Fibroblast of upper back skin (primary cell): ENCODE data around the gene IAH1.

ENCODE experiments used
- DNase-seq: peaks from one replicate; pipeline ENCODE4 v3.0.0-alpha.2; 2013

Gene IAH1

GRCh38 chr2:9474361-9475057 lies at the start of gene IAH1:
Gene IAH1, plus strand, starts transcription at chr2:9474551. Its CDS starts 16 bp downstream, at chr2:9474567.
- peak; percentile 31 for DNase-seq

- peak; percentile 14 for DNase-seq
Measured at GRCh38 chr2:9428965-9429577, 45.3 kb upstream of the IAH1 start.

- DNase-seq = peak; percentile 28
Measured at GRCh38 chr2:9430316-9431293, 43.7 kb upstream of the IAH1 start.

DNA sequence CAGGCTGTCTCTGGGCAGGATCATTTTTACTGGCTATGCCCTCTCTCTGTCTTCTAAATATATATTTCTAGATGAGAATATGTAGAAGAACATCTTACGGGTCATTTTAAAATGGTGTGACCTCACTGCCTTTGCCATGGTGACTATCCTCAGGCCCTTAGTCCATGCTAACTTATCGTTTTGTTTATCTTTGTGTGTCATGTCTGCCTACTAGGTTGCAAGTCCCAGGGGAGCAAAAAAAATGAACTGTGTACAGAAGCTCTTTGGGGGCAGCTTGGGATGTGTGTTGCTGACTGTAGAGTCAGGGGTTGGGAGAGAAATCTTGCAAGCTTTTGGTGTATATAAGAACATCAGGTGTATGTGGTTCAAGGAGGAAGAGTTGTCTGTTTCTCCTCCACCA lies 39.9 kb upstream of the IAH1 start:
- DNase-seq = no peak

DNA sequence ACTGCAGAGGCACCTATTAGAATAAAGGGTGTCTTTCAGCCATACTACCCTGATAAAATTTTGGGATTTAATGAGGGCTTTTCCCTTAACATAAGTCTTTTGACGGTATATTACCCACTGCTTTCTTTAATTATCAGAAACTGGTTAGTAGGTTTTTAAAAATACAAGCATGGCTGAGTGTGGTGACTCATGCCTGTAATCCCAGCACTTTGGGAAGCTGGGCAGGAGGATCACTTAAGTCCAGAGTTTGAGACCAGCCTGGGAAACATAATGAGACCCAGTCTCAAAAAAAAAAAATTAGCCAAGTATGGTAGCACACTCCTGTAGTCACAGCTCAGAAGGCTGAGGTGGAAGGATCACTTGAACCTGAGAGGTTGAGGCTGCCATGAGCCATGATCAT lies 34.8 kb upstream of the IAH1 start:
- DNase-seq = peak; percentile 16

DNA sequence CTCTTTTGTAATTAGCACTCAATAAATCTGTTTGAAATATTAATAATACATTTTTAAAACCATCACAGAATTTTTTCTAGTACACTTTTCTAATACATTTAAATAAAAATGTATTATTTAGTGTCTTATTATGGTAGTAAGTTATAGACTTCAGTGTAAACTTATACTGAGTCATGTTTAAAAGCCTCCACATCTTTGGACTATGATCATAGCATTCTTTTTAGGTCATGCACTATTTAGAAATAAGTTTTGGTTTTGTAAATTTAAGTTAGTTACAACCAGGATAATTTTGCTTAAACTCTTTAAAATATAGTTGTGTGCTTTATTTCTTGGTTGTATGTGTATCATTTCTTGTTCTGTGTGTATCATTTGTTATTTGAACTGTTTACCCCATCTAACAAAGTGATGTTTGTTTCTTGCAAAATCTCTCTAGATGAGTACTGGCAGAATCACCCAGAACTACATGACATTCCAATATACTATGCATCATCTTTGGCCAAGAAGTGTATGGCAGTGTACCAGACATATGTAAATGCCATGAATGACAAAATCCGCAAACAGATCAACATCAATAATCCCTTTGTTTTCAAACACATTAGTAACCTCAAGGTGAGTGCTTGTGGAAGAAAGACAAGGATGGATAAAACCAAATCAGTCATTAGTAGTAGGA lies 34.2 kb upstream of the IAH1 start:
- DNase-seq = peak; percentile 51

GRCh38 chr2:9441556-9441955 lies 32.8 kb upstream of the IAH1 start:
- no peak for DNase-seq

DNA sequence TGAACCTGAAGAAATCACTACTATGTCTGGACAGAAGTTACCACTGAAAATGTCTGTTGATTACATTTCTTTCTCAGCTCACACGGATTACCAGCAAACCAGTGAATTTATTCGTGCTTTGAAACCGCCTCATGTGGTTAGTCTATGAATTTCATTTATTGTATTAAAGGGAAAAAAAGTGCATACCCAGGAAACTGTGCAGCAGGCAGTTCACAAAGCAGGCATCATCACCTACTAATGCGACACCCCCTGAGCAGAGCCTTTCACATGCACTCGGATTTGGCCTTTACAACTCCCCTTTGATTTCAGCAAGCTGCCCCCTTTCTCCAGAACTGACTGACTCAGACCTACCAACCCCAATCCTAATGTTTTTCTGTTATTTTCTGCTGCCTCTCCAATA lies 30.8 kb upstream of the IAH1 start:
- no peak for DNase-seq

- DNase-seq = no peak
Measured at GRCh38 chr2:9445089-9445488, 29.3 kb upstream of the IAH1 start.

- no peak for DNase-seq
Measured at GRCh38 chr2:9451231-9451630, 23.1 kb upstream of the IAH1 start.

- no peak for DNase-seq
Measured at GRCh38 chr2:9460441-9461017, 13.8 kb upstream of the IAH1 start.

DNA sequence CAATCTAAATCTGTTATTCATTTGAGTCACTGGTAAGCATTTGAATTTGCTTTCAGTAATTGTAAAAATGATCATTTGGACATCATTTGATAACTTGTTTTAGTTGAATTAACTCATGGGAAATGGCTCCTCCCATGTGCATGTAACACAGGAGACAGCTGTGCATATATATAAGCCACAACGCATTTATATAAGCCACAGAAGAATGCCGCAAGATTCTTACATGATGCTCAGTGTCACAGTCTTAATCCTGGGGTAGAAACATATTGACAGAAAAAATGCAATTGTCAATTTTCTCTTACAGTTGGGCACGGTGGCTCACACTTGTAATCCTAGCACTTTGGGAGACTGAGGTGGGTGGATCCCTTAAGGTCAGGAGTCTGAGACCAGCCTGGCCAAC lies 13.3 kb upstream of the IAH1 start:
- DNase-seq = no peak

- no peak for DNase-seq
Measured at GRCh38 chr2:9462313-9462712, 12.0 kb upstream of the IAH1 start.

DNA sequence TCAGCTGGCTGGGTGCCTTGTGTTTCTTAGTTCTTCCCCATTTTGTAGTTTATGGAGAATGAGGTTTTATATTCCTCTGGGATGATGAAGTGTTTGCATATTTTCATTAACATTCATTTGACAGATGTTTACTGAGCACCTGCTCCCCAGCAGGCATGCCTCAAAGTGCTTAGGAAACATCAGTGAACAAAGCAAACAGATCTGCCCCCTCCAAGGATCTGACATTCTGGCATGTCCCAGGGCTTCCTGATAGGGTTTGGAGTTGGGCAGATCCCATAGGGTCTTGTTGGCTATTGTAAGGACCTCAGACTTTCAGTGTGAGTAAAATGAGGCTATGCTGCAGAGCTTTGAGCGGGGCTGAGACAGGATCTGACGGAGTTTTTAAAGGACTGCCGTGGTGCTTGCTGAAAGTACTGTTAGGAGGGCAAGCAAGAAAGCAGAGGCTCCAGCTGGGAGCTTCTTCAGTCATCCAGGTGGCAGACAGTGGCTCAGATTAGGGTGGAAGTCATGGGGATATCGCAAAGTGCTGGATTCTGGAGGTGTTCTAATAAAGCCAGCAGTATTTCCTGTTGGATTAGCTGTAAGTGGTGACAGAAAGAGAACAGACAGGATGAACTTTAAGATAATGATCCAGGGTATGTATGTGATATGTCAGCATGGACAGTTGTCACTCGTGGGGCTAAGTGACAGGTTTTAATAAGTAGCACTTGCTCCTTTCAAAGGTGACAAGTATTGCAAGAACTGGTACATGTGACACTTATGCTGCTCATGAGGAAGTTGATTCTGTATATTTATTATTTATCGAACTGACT lies 11.3 kb upstream of the IAH1 start:
- no peak for DNase-seq

DNA sequence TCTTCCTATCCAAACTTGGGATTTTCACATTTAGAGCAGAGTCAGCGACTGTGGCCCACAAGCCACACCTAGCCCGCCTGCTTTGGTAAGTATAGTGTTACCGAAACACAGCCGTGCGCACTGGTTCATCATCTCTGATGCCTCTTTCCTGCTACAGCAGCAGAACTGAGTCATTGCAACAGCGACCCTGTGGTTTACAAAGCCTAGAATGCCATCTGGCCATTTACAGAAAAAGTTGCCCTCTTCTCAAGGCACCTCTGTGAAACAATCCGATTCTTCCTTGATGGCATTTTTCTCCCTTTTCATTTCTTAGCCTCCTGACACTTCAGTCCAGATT lies 10.7 kb upstream of the IAH1 start:
- DNase-seq = no peak

DNA sequence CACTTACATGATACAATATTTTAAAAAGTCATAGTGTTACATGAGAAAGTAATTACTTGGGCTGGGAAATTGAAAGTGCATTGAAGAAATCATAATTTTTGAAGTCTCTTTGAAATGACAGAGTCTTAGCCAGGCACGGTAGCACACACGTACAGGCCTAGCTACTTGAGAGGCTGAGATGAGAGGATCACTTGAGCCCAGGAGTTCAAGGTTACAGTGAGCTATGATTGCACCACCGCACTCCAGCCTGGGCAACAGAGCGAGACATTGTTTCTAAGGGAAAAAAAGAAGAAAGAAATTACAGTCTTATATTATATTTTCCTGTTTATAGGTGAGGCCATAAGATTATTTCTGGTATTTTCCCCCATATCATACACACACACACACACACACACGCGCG lies 9.2 kb upstream of the IAH1 start:
- no peak for DNase-seq

DNA sequence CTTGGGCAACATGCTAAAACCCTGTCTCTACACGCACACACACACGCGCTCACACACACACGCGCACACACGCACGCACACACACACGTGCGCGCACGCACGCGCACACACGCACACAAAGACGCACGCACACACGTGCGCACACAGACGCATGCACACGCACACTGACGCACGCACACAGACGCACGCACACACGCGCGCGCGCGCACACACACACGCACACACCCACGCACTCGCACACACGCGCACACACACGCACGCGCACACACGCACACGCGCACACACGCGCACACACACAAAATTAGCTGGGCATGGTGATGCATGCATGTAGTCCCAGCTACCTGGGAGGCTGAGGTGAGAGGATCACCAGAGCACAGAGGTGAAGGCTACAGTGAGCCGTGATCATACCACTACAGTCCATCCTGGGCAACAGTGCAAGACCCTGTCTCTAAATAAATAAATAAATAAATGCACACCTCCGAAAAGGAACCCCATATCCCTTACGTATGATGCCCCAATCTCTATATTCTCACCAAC lies 8.1 kb upstream of the IAH1 start:
- DNase-seq = no peak

- no peak for DNase-seq
Measured at GRCh38 chr2:9467687-9468086, 6.7 kb upstream of the IAH1 start.

DNA sequence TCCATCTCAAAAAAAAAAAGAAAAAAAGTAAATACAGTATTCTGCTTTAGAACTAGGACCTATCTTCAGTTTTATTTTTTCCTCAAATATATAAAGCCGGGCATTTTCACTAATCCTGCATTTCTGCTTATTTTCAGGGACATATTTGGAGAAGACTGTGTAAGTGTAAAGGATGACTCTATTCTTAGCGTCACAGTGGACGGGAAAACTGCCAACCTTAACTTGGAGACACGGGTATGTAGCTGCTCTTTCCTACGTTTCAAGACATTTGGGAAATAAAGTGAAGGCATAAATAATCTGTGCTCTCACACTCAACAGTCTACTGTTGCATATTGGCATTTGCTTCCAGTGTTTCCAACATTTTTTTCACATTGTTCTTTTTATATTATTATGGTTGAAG lies 3.1 kb upstream of the IAH1 start:
- DNase-seq = no peak

DNA sequence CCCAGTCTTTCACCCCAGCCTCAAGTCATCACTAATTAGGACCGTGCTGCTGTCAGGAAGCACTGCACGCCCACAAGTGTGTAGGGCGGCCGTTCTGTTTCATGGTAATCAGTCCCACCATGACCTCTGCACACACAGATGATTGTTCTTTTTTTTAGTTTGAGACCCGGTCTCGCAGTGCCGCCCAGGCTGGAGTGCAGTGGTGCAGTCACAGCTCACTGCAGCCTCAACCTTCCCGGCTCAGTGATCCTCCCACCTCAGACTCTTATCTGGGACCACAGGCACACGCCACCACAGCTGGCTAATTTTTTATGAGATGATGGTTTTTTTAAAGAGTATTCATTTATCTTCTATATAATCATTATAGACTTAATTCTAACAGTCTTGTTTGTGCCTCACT lies 1.8 kb upstream of the IAH1 start:
- no peak for DNase-seq

DNA sequence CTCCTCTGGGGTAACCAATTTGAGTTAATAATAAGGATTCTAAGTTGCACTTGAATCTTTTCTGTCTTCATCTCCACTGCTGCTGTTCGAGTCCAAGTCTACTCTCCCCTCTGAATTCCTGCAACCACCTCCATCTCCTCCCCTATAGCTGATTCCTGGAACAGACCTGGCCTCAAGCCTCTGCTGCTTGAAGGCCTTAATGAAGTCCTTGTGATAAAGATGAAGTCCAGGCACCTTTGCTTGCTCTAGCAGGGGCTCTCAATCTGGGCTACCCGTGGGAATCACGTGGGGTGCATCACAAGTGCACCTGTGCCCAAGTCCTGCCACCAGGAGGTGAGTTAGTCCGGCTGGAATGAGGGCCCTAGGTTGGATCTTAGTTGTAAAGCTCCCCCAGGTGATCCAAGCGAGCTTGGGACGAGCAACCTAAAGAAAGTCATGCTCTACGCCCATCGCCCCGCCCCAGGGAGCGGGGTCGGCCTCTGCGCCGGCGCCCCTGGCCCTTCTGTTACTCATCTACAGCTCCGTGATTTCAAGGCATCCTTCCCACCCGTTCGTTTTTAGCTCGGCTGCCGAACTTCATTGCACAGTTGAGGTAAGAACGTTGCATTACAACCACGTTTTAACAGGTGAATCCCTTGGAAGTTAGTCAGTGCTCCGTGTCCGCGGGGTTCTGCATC lies 905 bp upstream of the IAH1 start:
- no peak for DNase-seq
